Parathyroid adenoma (tissue), 2 donors: ENCODE data around the gene CCDC195.
"Not testable (repeated sequence)": the region's sequence is repeated elsewhere in the genome, so short reads cannot be mapped to it uniquely, and the experiment has no call there.

Source experiments
- H2AFZ ChIP-seq: fragments of 300-600 bp; sonication (generic); one replicate; pipeline ENCODE4 v1.7.0; 2017; ENCODE audit warnings: antibody characterized with exemption, mild to moderate bottlenecking
- H3K27ac ChIP-seq: fragments of 300-600 bp; sonication (generic); one replicate; pipeline ENCODE4 v1.7.0; 2017
- H3K27me3 ChIP-seq: fragments of 300-600 bp; sonication (generic); one replicate; pipeline ENCODE4 v1.7.0; 2017; ENCODE audit warnings: low read length; ENCODE audit not compliant: control insufficient read depth, insufficient read depth
- H3K36me3 ChIP-seq: fragments of 300-600 bp; sonication (generic); one replicate; pipeline ENCODE4 v1.7.0; 2017; ENCODE audit warnings: low read length; ENCODE audit not compliant: control insufficient read depth, insufficient read depth
- H3K4me1 ChIP-seq: fragments of 300-600 bp; sonication (generic); one replicate; pipeline ENCODE4 v1.7.0; 2017; ENCODE audit warnings: control low read depth
- H3K4me2 ChIP-seq: fragments of 300-600 bp; sonication (generic); one replicate; pipeline ENCODE4 v1.7.0; 2017; ENCODE audit warnings: low read length
- H3K4me3 ChIP-seq: fragments of 300-600 bp; sonication (generic); one replicate; pipeline ENCODE4 v1.7.0; 2017; ENCODE audit warnings: low read depth, low read length
- H3K79me2 ChIP-seq: fragments of 300-600 bp; sonication (generic); one replicate; pipeline ENCODE4 v1.7.0; 2017; ENCODE audit warnings: control low read depth
- H3K9ac ChIP-seq: fragments of 300-600 bp; sonication (generic); one replicate; pipeline ENCODE4 v1.7.0; 2017; ENCODE audit warnings: mild to moderate bottlenecking
- H3K9me3 ChIP-seq: fragments of 300-600 bp; sonication (generic); one replicate; pipeline ENCODE4 v1.7.0; 2017; ENCODE audit warnings: low read length; ENCODE audit not compliant: control insufficient read depth
- TF ChIP-seq, protein P1 (sequence below): fragments of 300-600 bp; sonication (generic); IDR thresholded peaks from one replicate; pipeline ENCODE4 v1.7.0; 2017; ENCODE audit warnings: antibody characterized with exemption, mild to moderate bottlenecking
- donor health status: primary hyperparathyroidism.

The CCDC195 gene

DNA sequence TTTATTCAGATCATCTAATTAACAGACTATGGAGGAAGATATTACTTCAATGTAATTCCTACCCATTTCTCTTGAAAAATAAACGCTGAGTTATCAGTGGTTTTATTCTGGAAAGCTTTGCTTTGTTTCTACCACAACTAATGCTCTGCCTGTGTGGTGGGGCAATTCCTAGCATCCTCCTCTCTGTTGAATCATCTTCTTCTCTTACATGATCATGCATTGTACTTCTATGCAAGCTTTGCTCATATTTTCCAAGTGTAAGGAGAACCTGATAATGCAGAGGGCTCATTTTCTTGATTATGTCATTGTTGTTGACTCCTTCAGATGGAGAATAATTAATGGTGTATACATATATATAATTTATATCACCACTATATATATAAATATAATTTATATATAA is 46.7 kb downstream of the CCDC195 start:
- H3K27ac ChIP-seq, result no peak overlapping the region
- no peak overlapping the region for H3K4me2 ChIP-seq
- no peak overlapping the region for H2AFZ ChIP-seq
- no peaks in the 10 kb centered on the region for H3K79me2 ChIP-seq
- no peaks in the 10 kb centered on the region for H3K27me3 ChIP-seq
- TF ChIP-seq, protein P1, sequence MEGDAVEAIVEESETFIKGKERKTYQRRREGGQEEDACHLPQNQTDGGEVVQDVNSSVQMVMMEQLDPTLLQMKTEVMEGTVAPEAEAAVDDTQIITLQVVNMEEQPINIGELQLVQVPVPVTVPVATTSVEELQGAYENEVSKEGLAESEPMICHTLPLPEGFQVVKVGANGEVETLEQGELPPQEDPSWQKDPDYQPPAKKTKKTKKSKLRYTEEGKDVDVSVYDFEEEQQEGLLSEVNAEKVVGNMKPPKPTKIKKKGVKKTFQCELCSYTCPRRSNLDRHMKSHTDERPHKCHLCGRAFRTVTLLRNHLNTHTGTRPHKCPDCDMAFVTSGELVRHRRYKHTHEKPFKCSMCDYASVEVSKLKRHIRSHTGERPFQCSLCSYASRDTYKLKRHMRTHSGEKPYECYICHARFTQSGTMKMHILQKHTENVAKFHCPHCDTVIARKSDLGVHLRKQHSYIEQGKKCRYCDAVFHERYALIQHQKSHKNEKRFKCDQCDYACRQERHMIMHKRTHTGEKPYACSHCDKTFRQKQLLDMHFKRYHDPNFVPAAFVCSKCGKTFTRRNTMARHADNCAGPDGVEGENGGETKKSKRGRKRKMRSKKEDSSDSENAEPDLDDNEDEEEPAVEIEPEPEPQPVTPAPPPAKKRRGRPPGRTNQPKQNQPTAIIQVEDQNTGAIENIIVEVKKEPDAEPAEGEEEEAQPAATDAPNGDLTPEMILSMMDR, result no peak
- no peak overlapping the region for H3K4me3 ChIP-seq
- no peaks in the 10 kb centered on the region for H3K9me3 ChIP-seq
- no peaks in the 10 kb centered on the region for H3K36me3 ChIP-seq
- no peaks in the 10 kb centered on the region for H3K4me1 ChIP-seq
- H3K9ac ChIP-seq, result no peak overlapping the region

- TF ChIP-seq, protein P1, result no peak
- H3K27ac ChIP-seq, result no peak overlapping the region
- no peaks in the 10 kb centered on the region for H3K9me3 ChIP-seq
- H3K79me2 ChIP-seq, result no peaks in the 10 kb centered on the region
- no peak overlapping the region for H3K4me3 ChIP-seq
- H3K9ac ChIP-seq, result no peak overlapping the region
- no peak overlapping the region for H2AFZ ChIP-seq
- H3K4me2 ChIP-seq, result no peak overlapping the region
- no peaks in the 10 kb centered on the region for H3K27me3 ChIP-seq
- no peaks in the 10 kb centered on the region for H3K36me3 ChIP-seq
- H3K4me1 ChIP-seq, result no peaks in the 10 kb centered on the region
Observed at GRCh38 chr2:224668123-224668909, 47.8 kb downstream of the CCDC195 start.

DNA sequence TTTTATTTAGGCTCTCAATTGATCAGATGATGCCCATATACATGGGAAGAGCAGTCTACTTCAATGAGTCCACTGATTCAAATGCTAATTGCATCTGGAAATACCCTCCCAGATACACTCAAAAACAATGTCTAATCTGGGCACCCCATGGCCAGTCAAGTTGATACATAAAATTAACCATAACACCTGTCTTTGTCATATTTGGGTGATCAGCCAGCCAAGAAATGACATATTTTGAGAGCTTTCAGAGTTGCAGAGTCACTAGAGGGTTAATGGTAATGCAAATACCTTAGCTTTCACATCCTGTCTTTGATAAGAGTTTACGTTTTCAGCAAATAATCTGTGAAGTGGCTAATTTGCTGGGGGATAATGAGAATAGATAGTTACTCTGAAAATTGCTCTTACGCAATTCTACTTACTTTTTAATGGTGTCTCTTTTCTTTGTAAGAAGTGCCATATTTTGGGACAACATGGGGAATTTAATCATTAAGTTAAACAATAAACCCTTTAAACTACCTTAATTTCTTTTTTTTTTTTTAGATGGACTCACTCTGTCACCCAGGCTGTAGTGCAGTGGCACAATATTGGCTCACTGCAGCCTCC is 49.1 kb downstream of the CCDC195 start:
- H3K9ac ChIP-seq, result no peak overlapping the region
- H3K79me2 ChIP-seq, result no peaks in the 10 kb centered on the region
- H3K36me3 ChIP-seq, result no peaks in the 10 kb centered on the region
- H3K4me3 ChIP-seq, result no peak overlapping the region
- H3K4me2 ChIP-seq, result no peak overlapping the region
- H3K9me3 ChIP-seq, result no peaks in the 10 kb centered on the region
- TF ChIP-seq, protein P1, result no peak
- H2AFZ ChIP-seq, result no peak overlapping the region
- no peaks in the 10 kb centered on the region for H3K4me1 ChIP-seq
- H3K27me3 ChIP-seq, result no peaks in the 10 kb centered on the region
- H3K27ac ChIP-seq, result no peak overlapping the region

- H3K4me1 ChIP-seq, H2AFZ ChIP-seq, H3K27ac ChIP-seq, H3K36me3 ChIP-seq, H3K9me3 ChIP-seq, H3K4me2 ChIP-seq, H3K27me3 ChIP-seq, H3K79me2 ChIP-seq, H3K9ac ChIP-seq, H3K4me3 ChIP-seq: not testable (repeated sequence)
Observed at GRCh38 chr2:224663322-224663721, 52.8 kb downstream of the CCDC195 start.

DNA sequence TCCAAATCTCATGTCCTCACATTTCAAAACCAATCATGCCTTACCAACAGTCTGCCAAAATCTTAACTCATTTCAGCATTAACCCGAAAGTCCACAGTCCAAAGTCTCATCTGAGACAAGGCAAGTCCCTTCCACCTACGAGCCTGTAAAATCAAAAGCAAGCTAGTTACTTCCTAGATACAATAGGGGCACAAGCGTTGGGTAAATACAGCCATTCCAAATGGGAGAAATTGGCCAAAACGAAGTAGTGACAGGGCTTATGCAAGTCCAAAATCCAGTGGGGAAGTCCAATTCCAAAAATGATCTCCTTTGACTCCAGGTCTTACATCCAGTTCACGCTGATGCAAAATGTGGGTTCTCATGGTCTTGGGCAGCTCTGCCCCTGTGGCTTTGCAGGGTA is 54.5 kb downstream of the CCDC195 start:
- H3K9ac ChIP-seq, H3K4me3 ChIP-seq, H3K9me3 ChIP-seq, H3K36me3 ChIP-seq, H3K4me2 ChIP-seq, H3K4me1 ChIP-seq, H2AFZ ChIP-seq, H3K79me2 ChIP-seq, H3K27ac ChIP-seq, H3K27me3 ChIP-seq: not testable (repeated sequence)
